ENCODE results near the gene C2orf72.

Gene C2orf72

GRCh38 chr2:231068525-231069222, 31.4 kb downstream of the C2orf72 start:
- DNase-seq (ENCODE audit: low read depth in 2 of 2), result no peak

- no peak for DNase-seq (ENCODE audit: low read depth in 2 of 2)
Measured at GRCh38 chr2:231069379-231070054, 32.2 kb downstream of the C2orf72 start.

- no peak for DNase-seq (ENCODE audit: low read depth in 2 of 2)
Measured at GRCh38 chr2:231084565-231084964, 47.2 kb downstream of the C2orf72 start.

GRCh38 chr2:231088754-231089153, 51.4 kb downstream of the C2orf72 start:
- DNase-seq (ENCODE audit: low read depth in 2 of 2), result no peak

- no peak for DNase-seq (ENCODE audit: low read depth in 2 of 2)
Measured at GRCh38 chr2:231093933-231094332, 56.6 kb downstream of the C2orf72 start.

- no peak for DNase-seq (ENCODE audit: low read depth in 2 of 2)
Measured at GRCh38 chr2:231094736-231095346, 57.5 kb downstream of the C2orf72 start.
